Measurements from ENCODE around the gene SP110.

SP110 gene

DNA sequence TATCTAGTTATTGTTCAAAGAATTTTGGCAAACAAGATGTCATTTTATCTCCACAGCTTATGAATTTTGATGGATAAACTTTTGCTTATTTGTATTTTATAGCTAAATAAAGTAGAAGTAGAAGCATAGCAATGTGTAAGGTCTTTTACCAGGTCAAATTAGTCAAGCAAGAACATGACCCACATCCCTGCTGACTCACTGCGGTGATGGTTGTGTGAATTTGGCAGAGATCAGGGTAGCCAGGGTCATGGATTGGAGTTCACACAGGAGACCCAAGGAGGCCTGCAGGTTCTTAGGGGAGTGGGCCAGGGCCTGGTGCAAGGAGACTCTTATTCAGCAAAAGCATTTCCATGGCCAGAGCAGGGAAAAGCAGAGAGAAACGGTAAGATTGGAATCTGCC lies 24.4 kb upstream of the SP110 start:
- no peak for DNase-seq
- H3K4me3 ChIP-seq (ENCODE audit: low read depth, low read length): no peak overlapping the region

DNA sequence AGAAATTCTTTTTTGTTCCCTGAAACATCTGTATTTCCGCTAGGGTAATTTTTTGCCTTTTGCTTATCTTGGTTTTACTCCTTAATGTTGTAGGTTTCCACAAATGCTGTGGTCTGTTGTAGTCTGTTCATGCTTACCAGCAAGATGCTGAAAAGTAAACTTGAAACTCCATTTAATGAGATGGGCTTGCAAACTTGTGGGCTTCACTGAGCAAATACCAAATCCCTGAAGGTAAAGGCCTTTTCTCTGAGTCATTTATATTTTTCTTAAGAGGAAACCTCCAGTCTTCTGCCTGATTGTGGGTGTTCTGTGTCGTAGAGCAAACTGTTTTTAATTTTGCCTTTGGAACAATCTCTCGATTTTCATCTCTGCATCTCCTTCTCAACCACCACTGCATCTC lies 15.1 kb upstream of the SP110 start:
- Histone ChIP-seq H3K27me3 (no peaks in the 10 kb centered on the region), H3K9me3 (no peaks in the 10 kb centered on the region), H3K4me3 (ENCODE audit: low read depth, low read length) (no peak overlapping the region), H3K4me1 (no peaks in the 10 kb centered on the region), H3K36me3 (no peaks in the 10 kb centered on the region)
- no peak for DNase-seq
- TF ChIP-seq, protein P1, sequence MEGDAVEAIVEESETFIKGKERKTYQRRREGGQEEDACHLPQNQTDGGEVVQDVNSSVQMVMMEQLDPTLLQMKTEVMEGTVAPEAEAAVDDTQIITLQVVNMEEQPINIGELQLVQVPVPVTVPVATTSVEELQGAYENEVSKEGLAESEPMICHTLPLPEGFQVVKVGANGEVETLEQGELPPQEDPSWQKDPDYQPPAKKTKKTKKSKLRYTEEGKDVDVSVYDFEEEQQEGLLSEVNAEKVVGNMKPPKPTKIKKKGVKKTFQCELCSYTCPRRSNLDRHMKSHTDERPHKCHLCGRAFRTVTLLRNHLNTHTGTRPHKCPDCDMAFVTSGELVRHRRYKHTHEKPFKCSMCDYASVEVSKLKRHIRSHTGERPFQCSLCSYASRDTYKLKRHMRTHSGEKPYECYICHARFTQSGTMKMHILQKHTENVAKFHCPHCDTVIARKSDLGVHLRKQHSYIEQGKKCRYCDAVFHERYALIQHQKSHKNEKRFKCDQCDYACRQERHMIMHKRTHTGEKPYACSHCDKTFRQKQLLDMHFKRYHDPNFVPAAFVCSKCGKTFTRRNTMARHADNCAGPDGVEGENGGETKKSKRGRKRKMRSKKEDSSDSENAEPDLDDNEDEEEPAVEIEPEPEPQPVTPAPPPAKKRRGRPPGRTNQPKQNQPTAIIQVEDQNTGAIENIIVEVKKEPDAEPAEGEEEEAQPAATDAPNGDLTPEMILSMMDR (IDR thresholded peaks at IDR 0.05; ENCODE audit: low read depth, low read length): no peak

More for the DNA sequence above, 24.4 kb upstream of the SP110 start:
- H3K27me3 ChIP-seq: no peaks in the 10 kb centered on the region
- H3K9me3 ChIP-seq: no peaks in the 10 kb centered on the region
- H3K36me3 ChIP-seq: no peaks in the 10 kb centered on the region
- no peaks in the 10 kb centered on the region for H3K4me1 ChIP-seq
- TF ChIP-seq, protein P1 (IDR thresholded peaks at IDR 0.05; ENCODE audit: low read depth, low read length): no peak

DNA sequence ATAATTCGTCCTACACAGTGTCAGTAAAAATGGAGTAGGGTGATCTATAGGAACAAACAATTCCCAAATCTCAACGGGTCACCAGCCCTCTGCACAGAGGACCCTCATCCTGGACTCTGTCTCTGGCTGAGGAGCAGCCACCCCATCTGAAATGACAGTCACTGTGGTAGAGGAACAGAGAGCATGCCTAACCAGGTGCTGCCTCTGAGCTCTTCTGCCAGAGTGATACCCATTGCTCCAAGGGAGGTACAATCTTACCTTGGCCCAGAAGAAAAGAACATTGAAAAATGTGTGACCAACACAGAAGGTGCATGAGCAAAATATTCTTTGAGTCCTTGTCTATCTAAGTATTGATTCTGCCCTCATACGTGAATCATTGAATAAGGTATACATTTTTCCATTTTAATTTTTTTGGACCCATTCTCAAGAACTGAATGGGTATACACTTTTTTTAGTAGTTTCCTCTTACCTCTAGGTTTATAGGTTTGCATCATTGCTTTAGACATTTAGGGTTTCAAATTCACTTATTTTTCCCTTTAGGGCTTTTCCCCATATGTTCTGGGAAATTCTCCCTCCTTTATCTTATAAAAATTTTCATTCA lies 14.4 kb upstream of the SP110 start:
- TF ChIP-seq, protein P1 (IDR thresholded peaks at IDR 0.05; ENCODE audit: low read depth, low read length): no peak
- no peak for DNase-seq
- Histone ChIP-seq H3K27me3 (no peaks in the 10 kb centered on the region), H3K9me3 (no peaks in the 10 kb centered on the region), H3K36me3 (no peaks in the 10 kb centered on the region), H3K4me1 (no peaks in the 10 kb centered on the region), H3K4me3 (ENCODE audit: low read depth, low read length) (no peak overlapping the region)

DNA sequence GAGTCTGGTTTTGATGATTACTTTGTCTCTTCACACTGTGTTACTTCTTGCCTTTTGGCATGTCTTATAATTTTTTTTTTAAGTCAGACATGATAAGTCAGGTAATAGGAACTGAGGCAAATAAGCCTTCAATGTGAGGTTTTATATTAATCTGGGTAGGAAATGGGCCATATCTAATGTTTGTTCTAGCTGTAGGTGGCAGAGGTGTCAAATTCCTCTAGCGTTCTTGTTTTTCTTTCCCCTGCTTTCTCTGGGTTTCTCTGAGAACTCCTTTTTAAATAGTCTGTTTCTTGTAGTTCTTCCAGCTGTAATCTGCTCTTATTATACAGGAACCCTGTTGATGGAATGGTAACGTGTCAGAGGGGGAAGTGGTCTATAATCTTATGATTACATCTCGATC lies 11.5 kb upstream of the SP110 start:
- no peaks in the 10 kb centered on the region for H3K4me1 ChIP-seq
- H3K9me3 ChIP-seq: no peaks in the 10 kb centered on the region
- H3K4me3 ChIP-seq (ENCODE audit: low read depth, low read length): no peak overlapping the region
- DNase-seq: no peak
- TF ChIP-seq, protein P1 (IDR thresholded peaks at IDR 0.05; ENCODE audit: low read depth, low read length): no peak
- peaks cover 3% of the 10 kb centered on the region for H3K27me3 ChIP-seq
- H3K36me3 ChIP-seq: no peaks in the 10 kb centered on the region

DNA sequence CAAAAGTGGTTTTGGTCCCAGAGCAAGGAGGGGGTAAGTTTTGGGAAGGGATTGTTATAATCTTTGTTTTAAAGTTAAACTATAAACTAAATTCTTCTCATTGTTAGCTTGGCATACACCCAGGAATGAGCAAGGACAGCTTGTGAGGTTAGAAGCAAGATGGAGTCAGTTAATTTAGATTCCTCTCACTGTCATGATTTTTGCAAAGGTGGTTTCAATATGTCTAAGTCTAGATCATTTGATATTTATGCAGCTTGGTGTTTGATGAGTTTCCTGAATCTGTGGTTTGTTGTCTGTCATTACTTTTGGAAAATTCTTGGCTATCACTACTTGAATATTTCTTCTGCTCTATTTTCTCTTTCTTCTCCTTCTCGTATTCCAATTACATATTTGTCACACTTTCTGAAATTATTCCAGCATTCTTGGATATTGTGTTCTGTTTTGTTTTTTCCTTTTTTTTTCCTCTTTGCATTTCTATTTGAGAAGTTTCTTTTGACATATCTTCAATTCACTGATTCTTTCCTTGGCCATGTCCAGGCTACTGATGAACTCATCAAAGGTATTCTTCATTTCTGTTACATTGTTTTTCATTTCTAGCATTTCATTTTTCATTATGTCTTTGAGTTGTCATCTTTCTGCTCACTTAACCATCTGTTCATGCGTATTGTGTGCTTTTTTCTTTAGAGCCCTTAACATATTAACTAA lies 10.9 kb upstream of the SP110 start:
- Histone ChIP-seq H3K27me3 (peaks cover 3% of the 10 kb centered on the region), H3K4me3 (ENCODE audit: low read depth, low read length) (no peak overlapping the region), H3K9me3 (no peaks in the 10 kb centered on the region), H3K4me1 (no peaks in the 10 kb centered on the region), H3K36me3 (no peaks in the 10 kb centered on the region)
- DNase-seq: no peak
- TF ChIP-seq, protein P1 (IDR thresholded peaks at IDR 0.05; ENCODE audit: low read depth, low read length): no peak

DNA sequence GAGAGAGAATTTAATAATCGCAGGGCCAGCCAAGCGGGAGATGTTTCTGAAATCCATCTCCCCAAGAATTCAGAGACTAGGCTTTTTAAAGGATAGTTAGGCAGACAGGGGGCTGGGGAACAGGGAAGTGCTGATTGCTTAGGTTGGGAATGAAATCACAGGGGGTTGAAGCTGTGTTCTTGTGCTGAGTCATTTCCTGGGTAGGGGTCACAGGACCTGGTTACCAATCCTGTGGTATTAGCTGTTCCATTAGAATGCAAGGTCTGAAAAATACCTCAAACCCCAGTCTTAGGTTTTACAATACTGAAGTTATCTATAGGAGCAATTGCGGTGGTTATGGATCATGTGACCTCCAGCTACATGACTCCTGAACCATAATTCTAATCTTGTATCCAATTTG lies 10.3 kb upstream of the SP110 start:
- DNase-seq: no peak
- no peaks in the 10 kb centered on the region for H3K36me3 ChIP-seq
- TF ChIP-seq, protein P1 (IDR thresholded peaks at IDR 0.05; ENCODE audit: low read depth, low read length): no peak
- H3K9me3 ChIP-seq: no peaks in the 10 kb centered on the region
- no peaks in the 10 kb centered on the region for H3K4me1 ChIP-seq
- no peak overlapping the region for H3K4me3 ChIP-seq (ENCODE audit: low read depth, low read length)
- H3K27me3 ChIP-seq: peaks cover 3% of the 10 kb centered on the region
